GM12878 (cell line): ENCODE results near the gene CCDC83. TPM values are rescaled to one million over a fixed set of nuclear protein-coding genes. Genes with fewer than 3 reads are reported as not detected.

Experiments used
- ATAC-seq: fragments of 200-7000 bp; cut with Tn5 transposase; 3 replicates; pipeline ENCODE4 v1.9.1; 2020; ENCODE audit warnings: mild to moderate bottlenecking, moderate library complexity
- BruUV-seq: library from RNA; stranded (reverse); fragments of 400-500 nt; replicated peaks from 2 replicates; lab custom pipeline; 2021; lab: Mats Ljungman, UMichigan
- CTCF ChIA-PET: fragments of 300-600 bp; sonication (Branson Sonifier 250); formaldehyde crosslinking; extraction: SDS; loops from one replicate; lab custom pipeline; 2021; ENCODE audit warnings: inconsistent platforms; lab: Yijun Ruan, JAX
- POLR2A ChIA-PET: fragments of 350-600 bp; formaldehyde crosslinking; extraction: SDS; loops from one replicate; lab custom pipeline; 2021; ENCODE audit warnings: inconsistent platforms; lab: Charles Lee
- RAD21 ChIA-PET: fragments of 300-600 bp; sonication (Branson Sonifier 250); formaldehyde crosslinking; loops from one replicate; lab custom pipeline; 2023; ENCODE audit warnings: antibody characterized with exemption; ENCODE audit not compliant: unreplicated experiment; lab: Charles Lee
- SMC1A ChIA-PET: fragments of 300-600 bp; sonication (Branson Sonifier 250); formaldehyde crosslinking; loops from one replicate; lab custom pipeline; 2023; ENCODE audit not compliant: unreplicated experiment, uncharacterized antibody; lab: Charles Lee
- DNase-seq: peaks from one replicate; pipeline ENCODE4 v3.0.0-alpha.2; 2011; ENCODE audit warnings: low read depth, low spot score
- FAIRE-seq: peaks from 3 replicates; lab custom pipeline; 2011; peaks lifted over from hg19 to GRCh38; lab: Jason Lieb, UNC
- H2AFZ ChIP-seq: 2 replicates; pipeline ENCODE4 v1.6.0; 2011; ENCODE audit warnings: low read depth, low read length, control low read depth; ENCODE audit not compliant: control insufficient read depth
- H3K27ac ChIP-seq: 2 replicates; pipeline ENCODE4 v1.5.1; 2011; ENCODE audit warnings: control low read depth; ENCODE audit not compliant: control insufficient read depth, insufficient read depth
- H3K27me3 ChIP-seq, 2 experiments: replicated peaks in 1 of 2; 2 replicates each; pipeline versions ENCODE4 v1.6.0 to v1.6.1; 2011; ENCODE audit warnings: low read length in 1 of 2; ENCODE audit not compliant: control insufficient read depth in 2 of 2, insufficient read depth in 2 of 2
- H3K36me3 ChIP-seq, 2 experiments: 2 replicates each; pipeline ENCODE4 v1.5.1; 2011; ENCODE audit warnings: low read length in 1 of 2; ENCODE audit not compliant: control insufficient read depth in 2 of 2, insufficient read depth in 2 of 2
- H3K4me1 ChIP-seq: 2 replicates; pipeline ENCODE4 v1.6.1; 2011; ENCODE audit warnings: mild to moderate bottlenecking, low read length, moderate library complexity, mixed read lengths; ENCODE audit not compliant: control insufficient read depth, insufficient read depth
- H3K4me2 ChIP-seq: 2 replicates; pipeline ENCODE4 v1.6.0; 2011; ENCODE audit warnings: control low read depth; ENCODE audit not compliant: control insufficient read depth, insufficient read depth
- H3K4me3 ChIP-seq: fragments of 200-600 bp; sonication (generic); 2 replicates; pipeline ENCODE4 v1.5.1; 2016
- H3K79me2 ChIP-seq: 2 replicates; pipeline ENCODE4 v1.6.0; 2011; ENCODE audit warnings: low read length; ENCODE audit not compliant: control insufficient read depth, insufficient read depth
- H3K9ac ChIP-seq: 2 replicates; pipeline ENCODE4 v1.8.0; 2011; ENCODE audit warnings: low read length, control low read depth, mixed read lengths; ENCODE audit not compliant: control insufficient read depth, insufficient read depth
- H3K9me3 ChIP-seq: replicated peaks from 3 replicates; pipeline ENCODE4 v1.5.1; 2011; ENCODE audit warnings: mild to moderate bottlenecking, low read length; ENCODE audit not compliant: control insufficient read depth, insufficient read depth
- H4K20me1 ChIP-seq: 2 replicates; pipeline ENCODE4 v1.6.0; 2011; ENCODE audit not compliant: control insufficient read depth, insufficient read depth
- BCL3 ChIP-seq: IDR thresholded peaks from 2 replicates; pipeline ENCODE4 v1.6.1; 2011; ENCODE audit warnings: borderline replicate concordance, low read depth, mild to moderate bottlenecking, moderate library complexity, low read length; ENCODE audit not compliant: insufficient read depth, poor library complexity, severe bottlenecking
- CBX5 ChIP-seq: sonication (generic); IDR thresholded peaks from 2 replicates; pipeline ENCODE4 v1.6.1; 2016; ENCODE audit warnings: low read depth, moderate library complexity, mild to moderate bottlenecking, inconsistent platforms
- HDGF ChIP-seq: fragments of 450-650 bp; IDR thresholded peaks from 2 replicates; pipeline ENCODE4 v1.6.1; 2016; ENCODE audit warnings: antibody characterized with exemption
- MLLT1 ChIP-seq: fragments of 450-650 bp; IDR thresholded peaks from 2 replicates; pipeline ENCODE4 v1.6.1; 2016; ENCODE audit warnings: mild to moderate bottlenecking
- RELA ChIP-seq: fragments of 450-650 bp; IDR thresholded peaks from 2 replicates; pipeline ENCODE4 v1.8.0; 2014; ENCODE audit warnings: borderline replicate concordance; ENCODE audit not compliant: partially characterized antibody
- SRF ChIP-seq, 2 experiments: IDR thresholded peaks; 2 replicates each; pipeline ENCODE4 v1.6.1; 2011; ENCODE audit warnings: low read depth in 2 of 2, low read length in 2 of 2, mild to moderate bottlenecking in 1 of 2, moderate library complexity in 1 of 2
- SUZ12 ChIP-seq: fragments of 200-600 bp; sonication (generic); IDR thresholded peaks from one replicate; pipeline ENCODE4 v1.6.1; 2018; ENCODE audit warnings: antibody characterized with exemption, mild to moderate bottlenecking; ENCODE audit not compliant: unreplicated experiment
- TCF3 ChIP-seq: IDR thresholded peaks from 2 replicates; pipeline ENCODE4 v1.6.1; 2012; ENCODE audit warnings: low read depth, mild to moderate bottlenecking, low read length, borderline replicate concordance; ENCODE audit not compliant: insufficient read depth
- TCF7 ChIP-seq: IDR thresholded peaks from 2 replicates; pipeline ENCODE4 v1.6.1; 2014; ENCODE audit warnings: antibody characterized with exemption, borderline replicate concordance
- USF2 ChIP-seq: IDR thresholded peaks from 2 replicates; pipeline ENCODE4 v1.6.1; 2011; ENCODE audit warnings: low read depth, low read length, improper control_type of control experiment, borderline replicate concordance
- WGBS: methylation state at CpG from one replicate; pipeline ENCODE4 v1.1.6; 2016; ENCODE audit warnings: low lambda C conversion rate; ENCODE audit not compliant: insufficient replicate concordance, insufficient coverage; ENCODE audit errors: missing lambda C conversion rate; 5-methylcytosine and 5-hydroxymethylcytosine counted together
- in situ Hi-C: fragments of 300-500 bp; cut with MboI; formaldehyde crosslinking; loops from 9 replicates; pipeline ENCODE4 v1.14.3; 2018; ENCODE audit warnings: mixed read lengths
- intact Hi-C: fragments of 100-400 bp; cut with micrococcal nuclease; formaldehyde crosslinking; loops from one replicate; pipeline ENCODE4 v1.14.2; 2022; ENCODE audit not compliant: unreplicated experiment
- polyA plus RNA-seq, 11 experiments: library from polyadenylated mRNA; depleted of rRNA in 4 of 11; unstranded in 6 of 11; stranded (reverse) in 5 of 11; fragments of >200 nt; fragmentation: Nextera tagmentation in 4 of 11; fragmentation: Illumina TruSeq in 1 of 11; extraction: Ambion mirVana in 4 of 11; extraction: Trizol in 1 of 11; gene quantifications; 1 replicate in 1 of 11; 2 replicates in 10 of 11; pipeline versions ENCODE4 v1.2.1 to v1.2.3, GENCODE V29; 2011 to 2016; ENCODE audit warnings: inconsistent platforms in 2 of 11, missing spikeins in 2 of 11, low read depth in 1 of 11
- total RNA-seq, 4 experiments: library from RNA; depleted of rRNA in 3 of 4; stranded (reverse); fragments of >200 nt in 3 of 4; fragmentation: Illumina TruSeq in 1 of 4; extraction: Trizol in 1 of 4; gene quantifications; 2 replicates each; pipeline versions ENCODE4 v1.2.1 to v1.2.3, GENCODE V29; 2013 to 2021

Gene CCDC83
- total and polyA plus RNA-seq, 10 of the 15 experiments (the other 5 are each of a cell fraction or from before 2014, with no cell fraction given), result not detected

GRCh38 chr11:85810521-85810870 lies 44.7 kb upstream of the CCDC83 start (continued):
- TF ChIP-seq TCF3 (no peak), RELA (no peak)

GRCh38 chr11:85810871-85811611 lies 44.1 kb upstream of the CCDC83 start, which contains the start of gene SYTL2:
SYTL2 (minus strand) TSS chr11:85811141; CDS start chr11:85757725, 53,416 bp downstream.
- H3K27ac ChIP-seq, result no peak within 1 kb of the TSS
- SMC1A ChIA-PET, result interaction anchor here (0.9 kb wide), 1 partner anchor 23 kb away, joined by 3 read pairs; no protein-coding TSS in a partner anchor
- H3K9me3 ChIP-seq, result no peaks in the 10 kb centered on the region
- TF ChIP-seq BCL3 (no peak), USF2 (no peak), MLLT1 (no peak), CBX5 (no peak), TCF7 (no peak), SUZ12 (peak; percentile 77), HDGF (no peak), SRF (IDR thresholded peaks at IDR 0.05; ENCODE audit: low read depth in 2 of 2, low read length in 2 of 2) (no peak)
- TF ChIP-seq, all 136 proteins: peak for 1
- CTCF ChIA-PET, result no interaction called here
- intact Hi-C loops (no loop called here), in situ Hi-C loops (no loop called here)
- no peaks in the 10 kb centered on the region for H3K79me2 ChIP-seq
- H3K4me3 ChIP-seq, result no peak within 1 kb of the TSS
- no peaks in the 10 kb centered on the region for H3K4me1 ChIP-seq
- H4K20me1 ChIP-seq, result no peaks in the 10 kb centered on the region
- POLR2A ChIA-PET, result no interaction called here
- H2AFZ ChIP-seq, result peak within 1 kb of the TSS; percentile 15; the same call in 1 of the 2 replicates
- FAIRE-seq (no peak), DNase-seq (no peak), ATAC-seq (peak; percentile 84)
- H3K36me3 ChIP-seq, result no peaks in the 10 kb centered on the region
- RAD21 ChIA-PET, result no interaction called here
- H3K4me2 ChIP-seq, result peak within 1 kb of the TSS; percentile 67; the same call in 1 of the 2 replicates
- BruUV-seq, result no TSS peak
- H3K27me3 ChIP-seq, result peaks cover 16 to 20% of the 10 kb centered on the region in 2 experiments
- no peak within 1 kb of the TSS for H3K9ac ChIP-seq
- WGBS, result 7% methylated on average over 43 of the region's 72 CpGs
